ENCODE measurements around the gene PTOV1. TPM values are rescaled to one million over a fixed set of nuclear protein-coding genes. Genes with fewer than 3 reads are reported as not detected.

The PTOV1 gene
- total and polyA plus RNA-seq, 2 of the 13 experiments (the other 11 are each of a cell fraction or from before 2014, with no cell fraction given), result 63.5 to 68.5 TPM

GRCh38 chr19:49860336-49861102 lies 9.6 kb downstream of the PTOV1 start:
- ChIA-PET POLR2A (interaction anchor here (1.1 to 1.3 kb wide), 2 partner anchors 9 to 10 kb away, joined by 3 to 4 read pairs; no protein-coding TSS in a partner anchor), CTCF (ENCODE audit: low intra/inter-chr PET ratio, low total read pairs) (no interaction called here)
- TF ChIP-seq HNRNPUL1 (IDR thresholded peaks at IDR 0.05; ENCODE audit: low read depth, low read length) (no peak), KDM5A (IDR thresholded peaks at IDR 0.05; ENCODE audit: borderline replicate concordance, low read length) (no peak), RBFOX2 (IDR thresholded peaks at IDR 0.05; ENCODE audit: low read depth, low read length) (peak; percentile 59; the same call in 1 of the 2 replicates), SNAPC4 (CRISPR knock-in tag; IDR thresholded peaks at IDR 0.05) (no peak), STAG1 (CRISPR knock-in tag; IDR thresholded peaks at IDR 0.05) (no peak), ZNF740 (CRISPR knock-in tag; IDR thresholded peaks at IDR 0.05) (peak; percentile 20; the same call in 1 of the 2 replicates), NR1H2 (CRISPR knock-in tag; IDR thresholded peaks at IDR 0.05; ENCODE audit: borderline replicate concordance, low read depth) (no peak), PCBP2 (optimal IDR thresholded peaks at IDR 0.05; ENCODE audit: low read depth, low read length, poor library complexity, severe bottlenecking) (no peak), AGO2 (optimal IDR thresholded peaks at IDR 0.05; ENCODE audit: low read depth, low read length) (peak; percentile 85), POLR2A (IDR thresholded peaks at IDR 0.05; ENCODE audit: insufficient read depth in 1 of 2, low read depth in 2 of 2, low read length in 2 of 2) (peak in 1 of 2 experiments; percentile 36; a peak in 2 of 4 replicates), POLR2G (IDR thresholded peaks at IDR 0.05; ENCODE audit: low read depth, low read length) (peak; percentile 64), ZUFSP (CRISPR knock-in tag; IDR thresholded peaks at IDR 0.05; ENCODE audit: borderline replicate concordance) (no peak)
- no TSS peak for BruUV-seq (replicated peaks)
- ATAC-seq (peak; percentile 8), FAIRE-seq (no peak), DNase-seq (ENCODE audit: low spot score) (no peak)
- H3K27ac ChIP-seq (ENCODE audit: extremely low read length, insufficient read depth, low read length), result no peak overlapping the region
- no peaks in the 10 kb centered on the region for H3K27me3 ChIP-seq (ENCODE audit: control insufficient read depth in 1 of 2, insufficient read depth in 2 of 2, low read length in 2 of 2)
- peaks cover 6% of the 10 kb centered on the region for H4K20me1 ChIP-seq (ENCODE audit: insufficient read depth, low read length)
- 89% methylated on average over 10 of the region's 17 CpGs for WGBS (ENCODE audit: low lambda C conversion rate)
- no peaks in the 10 kb centered on the region for H3K9me3 ChIP-seq (ENCODE audit: low read length)
- H3K79me2 ChIP-seq (ENCODE audit: insufficient read depth, low read length), result peaks cover 7% of the 10 kb centered on the region
- H3K36me3 ChIP-seq (replicated peaks in 1 of 2; ENCODE audit: control insufficient read depth in 1 of 2, insufficient read depth in 2 of 2, low read length in 2 of 2), result peaks cover 35 to 72% of the 10 kb centered on the region in 2 experiments
- peaks cover 15% of the 10 kb centered on the region for H3K4me1 ChIP-seq (ENCODE audit: insufficient read depth, low read length)
- no peak overlapping the region for H2AFZ ChIP-seq (ENCODE audit: low read length)
- no peak overlapping the region for H3K4me3 ChIP-seq (replicated peaks in 1 of 3; ENCODE audit: insufficient read depth in 1 of 3, low read depth in 2 of 3, low read length in 3 of 3)
- no peak overlapping the region for H3K4me2 ChIP-seq (ENCODE audit: low read depth, low read length)
- in situ Hi-C loops (cut with HindIII; ENCODE audit: extremely low pct_ligation_motif_present, low pct_unique_long_range_greater_than_20kb), result no loop called here
- intact Hi-C loops (cut with micrococcal nuclease; ENCODE audit: unreplicated experiment), result no loop called here
- H3K9ac ChIP-seq (ENCODE audit: insufficient read depth, low read depth, low read length), result no peak overlapping the region

Measured in HepG2 (cell line).